Mucosa of rectum (tissue), 2 donors: ENCODE measurements around the gene PKN3.
"Not testable (repeated sequence)": the region's sequence is repeated elsewhere in the genome, so short reads cannot be mapped to it uniquely, and the experiment has no call there.

Source experiments
- H3K27ac ChIP-seq, 2 donors: one replicate each; pipeline ENCODE4 v1.7.0; 2013; ENCODE audit warnings: inconsistent platforms in 2 of 2, low read depth in 2 of 2, low read length in 2 of 2
- H3K27me3 ChIP-seq, 2 donors: one replicate each; pipeline ENCODE4 v1.7.0; 2013; ENCODE audit warnings: low read length in 2 of 2; ENCODE audit not compliant: control insufficient read depth in 2 of 2, insufficient read depth in 2 of 2
- H3K36me3 ChIP-seq, 2 donors: one replicate each; pipeline ENCODE4 v1.7.0; 2013; ENCODE audit warnings: low read length in 2 of 2; ENCODE audit not compliant: control insufficient read depth in 2 of 2, insufficient read depth in 2 of 2
- H3K4me1 ChIP-seq, 2 donors: one replicate each; pipeline ENCODE4 v1.7.0; 2013; ENCODE audit warnings: low read length in 2 of 2, mild to moderate bottlenecking in 1 of 2; ENCODE audit not compliant: control insufficient read depth in 2 of 2, insufficient read depth in 2 of 2
- H3K4me3 ChIP-seq, 2 donors: one replicate each; pipeline ENCODE4 v1.7.0; 2013; ENCODE audit warnings: low read length in 2 of 2
- H3K9ac ChIP-seq, 2 donors: one replicate each; pipeline ENCODE4 v1.7.0; 2013; ENCODE audit warnings: low read length in 2 of 2, low read depth in 1 of 2, mild to moderate bottlenecking in 1 of 2
- H3K9me3 ChIP-seq, 2 donors: one replicate each; pipeline ENCODE4 v1.7.0; 2013; ENCODE audit warnings: low read length in 2 of 2; ENCODE audit not compliant: control insufficient read depth in 2 of 2
- donor health status: healthy.
- donor health status: Normal muscosa, but diverticular disease.

Gene PKN3

GRCh38 chr9:128702445-128702948, at the start of gene PKN3:
Gene PKN3, plus strand, starts transcription at chr9:128702503. Its CDS starts 413 bp downstream, at chr9:128702916.
- no peaks in the 10 kb centered on the region for H3K9me3 ChIP-seq
- no peaks in the 10 kb centered on the region for H3K36me3 ChIP-seq
- H3K9ac ChIP-seq = peak within 1 kb of the TSS in 1 of 2 donors; percentile 66
- H3K4me3 ChIP-seq = peak within 1 kb of the TSS; percentile 61 to 62
- H3K4me1 ChIP-seq = peaks cover 0 to 6% of the 10 kb centered on the region in 2 donors
- peak within 1 kb of the TSS; percentile 9 to 61 for H3K27ac ChIP-seq
- H3K27me3 ChIP-seq = no peaks in the 10 kb centered on the region

DNA sequence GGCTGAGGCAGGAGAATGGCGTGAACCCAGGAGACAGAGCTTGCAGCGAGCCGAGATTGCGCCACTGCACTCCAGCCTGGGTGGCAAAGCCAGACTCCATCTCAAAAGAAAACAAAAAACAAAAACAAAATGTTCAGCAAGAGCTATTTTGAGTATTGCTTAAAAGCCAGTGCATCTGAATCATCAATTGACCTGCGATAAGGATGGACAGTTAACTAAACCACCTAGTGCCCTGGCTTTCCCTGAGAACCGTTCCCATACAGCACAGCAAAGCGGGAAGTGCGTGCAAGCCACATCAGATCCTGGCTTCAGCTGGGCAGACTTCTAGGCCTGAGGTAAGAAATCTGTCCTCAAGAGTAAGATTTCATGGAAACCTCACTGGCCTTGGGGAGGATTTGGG, 48.4 kb upstream of the PKN3 start:
- Histone ChIP-seq H3K36me3 (no peaks in the 10 kb centered on the region), H3K27ac (no peak overlapping the region), H3K4me1 (no peaks in the 10 kb centered on the region), H3K4me3 (no peak overlapping the region), H3K9me3 (no peaks in the 10 kb centered on the region), H3K27me3 (no peaks in the 10 kb centered on the region), H3K9ac (no peak overlapping the region)

GRCh38 chr9:128654481-128654880, 47.8 kb upstream of the PKN3 start:
- H3K9me3 ChIP-seq = no peaks in the 10 kb centered on the region
- H3K27me3 ChIP-seq = no peaks in the 10 kb centered on the region
- H3K4me1 ChIP-seq = no peaks in the 10 kb centered on the region
- no peaks in the 10 kb centered on the region for H3K36me3 ChIP-seq
- H3K9ac ChIP-seq = no peak overlapping the region
- H3K27ac ChIP-seq = no peak overlapping the region
- no peak overlapping the region for H3K4me3 ChIP-seq

DNA sequence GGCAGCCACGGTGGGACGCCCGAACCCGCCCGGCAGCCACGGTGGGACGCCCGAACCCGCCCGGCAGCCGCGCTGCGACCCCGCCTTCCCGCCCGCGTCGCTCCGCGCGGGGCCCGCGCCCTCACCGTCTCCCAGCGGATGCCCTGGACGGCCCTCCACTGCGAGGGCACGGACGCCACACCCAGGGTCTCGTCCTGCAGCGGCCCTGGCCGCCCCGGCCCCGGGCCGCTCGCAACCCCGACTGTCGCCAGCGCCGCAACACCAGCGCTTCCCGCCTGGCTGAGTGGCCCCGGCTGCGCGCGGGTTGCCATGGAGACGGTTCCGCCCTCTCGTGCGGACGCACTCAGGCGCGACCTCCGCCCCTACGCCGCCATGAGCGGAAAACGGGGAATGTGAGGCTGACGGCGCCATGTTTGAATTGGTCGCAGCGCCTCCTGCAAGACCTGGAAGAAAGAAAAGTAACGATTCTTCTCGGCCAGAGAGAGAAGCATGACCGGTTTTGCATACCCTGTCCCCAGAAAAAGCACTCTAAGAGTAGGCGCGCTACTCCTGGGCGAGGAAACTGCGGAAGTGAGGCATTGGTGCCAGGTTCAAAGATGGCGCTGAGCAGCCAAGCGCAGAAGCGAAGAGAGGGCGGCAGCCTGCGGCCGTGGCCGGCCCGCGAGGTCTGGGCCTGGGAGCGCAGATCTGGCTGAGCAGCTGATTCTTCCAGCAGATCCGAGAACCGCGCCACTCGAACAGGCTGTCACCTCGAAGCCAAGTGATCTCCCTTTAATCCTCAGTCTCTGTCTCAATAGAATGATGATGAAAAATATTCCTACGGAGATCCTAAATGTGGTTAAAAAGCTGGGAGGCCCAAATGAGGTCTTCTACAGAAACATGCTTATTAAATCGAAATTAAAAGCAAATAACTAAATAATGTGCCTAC, 45.6 kb upstream of the PKN3 start, which contains the start of gene DYNC2I2:
Gene DYNC2I2, minus strand, starts transcription at position 432 of the 928 bp plus-strand sequence. Its CDS starts 121 bp downstream, at position 311.
- H3K36me3 ChIP-seq = no peaks in the 10 kb centered on the region
- peak within 1 kb of the TSS; percentile 79 to 81 for H3K4me3 ChIP-seq
- H3K4me1 ChIP-seq = no peaks in the 10 kb centered on the region
- H3K9me3 ChIP-seq = no peaks in the 10 kb centered on the region
- H3K27me3 ChIP-seq = no peaks in the 10 kb centered on the region
- H3K27ac ChIP-seq = peak within 1 kb of the TSS; percentile 95 to 99
- H3K9ac ChIP-seq = peak within 1 kb of the TSS; percentile 82 to 96

GRCh38 chr9:128657344-128657704, 45.0 kb upstream of the PKN3 start:
- Histone ChIP-seq H3K27me3 (no peaks in the 10 kb centered on the region), H3K4me1 (no peaks in the 10 kb centered on the region), H3K27ac (peak overlapping the region; percentile 95 to 99), H3K9me3 (no peaks in the 10 kb centered on the region), H3K9ac (peak overlapping the region; percentile 82 to 96), H3K36me3 (no peaks in the 10 kb centered on the region), H3K4me3 (peak overlapping the region; percentile 79 to 81)

- no peaks in the 10 kb centered on the region for H3K36me3 ChIP-seq
- no peaks in the 10 kb centered on the region for H3K27me3 ChIP-seq
- no peaks in the 10 kb centered on the region for H3K9me3 ChIP-seq
- no peak overlapping the region for H3K27ac ChIP-seq
- H3K4me3 ChIP-seq = no peak overlapping the region
- H3K9ac ChIP-seq = no peak overlapping the region
- H3K4me1 ChIP-seq = no peaks in the 10 kb centered on the region
Observed at GRCh38 chr9:128657796-128658195, 44.5 kb upstream of the PKN3 start.

DNA sequence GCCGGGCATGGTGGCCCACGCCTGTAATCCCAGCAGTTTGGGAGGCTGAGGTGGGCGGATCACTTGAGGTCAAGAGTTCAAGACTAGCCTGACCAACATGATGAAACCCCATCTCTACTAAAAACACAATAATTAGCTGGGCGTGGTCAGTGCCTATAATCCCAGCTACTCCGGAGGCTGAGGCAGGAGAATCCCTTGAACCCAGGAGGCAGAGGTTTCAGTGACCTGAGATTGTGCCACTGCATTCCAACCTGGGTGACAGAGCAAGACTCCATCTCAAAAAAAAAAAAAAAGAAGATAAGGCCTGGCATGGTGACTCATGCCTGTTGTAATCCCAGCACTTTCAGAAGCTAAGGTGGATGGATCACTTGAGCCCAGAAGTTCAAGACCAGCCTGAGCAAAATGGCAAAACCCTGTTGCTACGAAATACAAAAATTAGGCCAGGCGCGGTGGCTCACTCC, 35.8 kb upstream of the PKN3 start:
- not testable (repeated sequence) for H3K9ac ChIP-seq, H3K4me3 ChIP-seq, H3K4me1 ChIP-seq, H3K27me3 ChIP-seq, H3K36me3 ChIP-seq, H3K27ac ChIP-seq, H3K9me3 ChIP-seq

- no peaks in the 10 kb centered on the region for H3K36me3 ChIP-seq
- H3K9me3 ChIP-seq = no peaks in the 10 kb centered on the region
- no peaks in the 10 kb centered on the region for H3K4me1 ChIP-seq
- H3K9ac ChIP-seq = no peak overlapping the region
- H3K27ac ChIP-seq = no peak overlapping the region
- H3K27me3 ChIP-seq = no peaks in the 10 kb centered on the region
- H3K4me3 ChIP-seq = no peak overlapping the region
Observed at GRCh38 chr9:128669786-128670185, 32.5 kb upstream of the PKN3 start.

GRCh38 chr9:128675382-128675781, 26.9 kb upstream of the PKN3 start:
- H3K36me3 ChIP-seq = peaks cover 0 to 6% of the 10 kb centered on the region in 2 donors
- no peak overlapping the region for H3K9ac ChIP-seq
- no peaks in the 10 kb centered on the region for H3K9me3 ChIP-seq
- H3K27me3 ChIP-seq = no peaks in the 10 kb centered on the region
- no peak overlapping the region for H3K27ac ChIP-seq
- no peak overlapping the region for H3K4me3 ChIP-seq
- no peaks in the 10 kb centered on the region for H3K4me1 ChIP-seq

- Histone ChIP-seq H3K27me3 (no peaks in the 10 kb centered on the region), H3K9me3 (no peaks in the 10 kb centered on the region), H3K4me3 (no peak overlapping the region), H3K36me3 (peaks cover 0 to 6% of the 10 kb centered on the region in 2 donors), H3K9ac (no peak overlapping the region), H3K27ac (no peak overlapping the region), H3K4me1 (no peaks in the 10 kb centered on the region)
Observed at GRCh38 chr9:128677794-128678193, 24.5 kb upstream of the PKN3 start.
